ENCODE data around the gene NEO1.

NEO1 gene

GRCh38 chr15:73283366-73283962 lies 231.2 kb downstream of the NEO1 start:
- ATAC-seq = peak; percentile 90
- TF ChIP-seq PPARA (CRISPR knock-in tag; IDR thresholded peaks at IDR 0.05; ENCODE audit: borderline replicate concordance) = no peak
- TF ChIP-seq ZNF70 (CRISPR knock-in tag; IDR thresholded peaks at IDR 0.05) = no peak
- no peak for TF ChIP-seq GLIS3 (CRISPR knock-in tag; IDR thresholded peaks at IDR 0.05)
- TF ChIP-seq CSDC2 (CRISPR knock-in tag; IDR thresholded peaks at IDR 0.05) = no peak
- TF ChIP-seq ZFP30 (CRISPR knock-in tag; IDR thresholded peaks at IDR 0.05) = no peak
- TF ChIP-seq TCF4 (CRISPR knock-in tag; IDR thresholded peaks at IDR 0.05; ENCODE audit: borderline replicate concordance) = no peak
- no peak for TF ChIP-seq CREB5 (CRISPR knock-in tag; IDR thresholded peaks at IDR 0.05; ENCODE audit: low read depth)
- no peak for TF ChIP-seq PATZ1 (CRISPR knock-in tag; IDR thresholded peaks at IDR 0.05; ENCODE audit: borderline replicate concordance)
- TF ChIP-seq OSR1 (CRISPR knock-in tag; IDR thresholded peaks at IDR 0.05) = no peak
- TF ChIP-seq ISL1 (CRISPR knock-in tag; IDR thresholded peaks at IDR 0.05) = no peak
- no peak for TF ChIP-seq ESRRG (CRISPR knock-in tag; IDR thresholded peaks at IDR 0.05)

DNA sequence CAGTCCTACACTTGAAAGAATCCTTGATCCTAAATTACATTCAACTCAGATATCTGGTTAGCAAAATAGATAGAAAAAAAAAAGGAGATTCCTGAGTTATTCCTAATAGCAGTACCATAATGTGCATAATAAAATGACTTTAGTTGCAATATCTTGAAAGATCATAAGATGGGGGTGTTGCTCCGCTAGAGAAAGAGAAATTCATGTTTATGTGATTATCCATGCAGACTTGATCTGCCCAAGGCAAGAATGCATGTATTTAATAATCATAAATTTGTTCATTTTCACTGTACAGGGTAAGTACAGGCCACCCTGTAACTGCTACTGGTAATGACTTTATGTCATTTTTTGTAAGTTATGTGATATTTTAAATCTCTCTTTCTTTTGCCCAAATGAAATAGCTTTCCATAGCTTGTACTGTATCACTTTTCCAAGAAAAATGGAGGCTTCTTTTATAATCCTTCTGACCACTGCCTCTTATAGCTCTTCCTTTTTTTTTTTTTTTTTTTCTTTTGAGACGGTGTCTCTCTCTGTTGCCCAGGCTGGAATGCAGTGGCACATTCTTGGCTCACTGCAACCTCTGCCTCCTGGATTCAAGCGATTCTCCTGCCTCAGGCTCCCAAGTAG lies 231.9 kb downstream of the NEO1 start:
- no peak for TF ChIP-seq ZFP30 (CRISPR knock-in tag; IDR thresholded peaks at IDR 0.05)
- no peak for TF ChIP-seq PATZ1 (CRISPR knock-in tag; IDR thresholded peaks at IDR 0.05; ENCODE audit: borderline replicate concordance)
- 0 out of 2 replicates have a peak, but pooled peaks have one; percentile 21 for TF ChIP-seq TCF4 (CRISPR knock-in tag; IDR thresholded peaks at IDR 0.05; ENCODE audit: borderline replicate concordance)
- peak; percentile 85 for ATAC-seq

- peak; percentile 23; the same call in 1 of the 3 replicates for ATAC-seq
- TF ChIP-seq ESRRG (CRISPR knock-in tag; IDR thresholded peaks at IDR 0.05) (no peak), ZFP30 (CRISPR knock-in tag; IDR thresholded peaks at IDR 0.05) (no peak), CSDC2 (CRISPR knock-in tag; IDR thresholded peaks at IDR 0.05) (no peak), ZNF70 (CRISPR knock-in tag; IDR thresholded peaks at IDR 0.05) (no peak), RARB (CRISPR knock-in tag; IDR thresholded peaks at IDR 0.05) (no peak), TCF4 (CRISPR knock-in tag; IDR thresholded peaks at IDR 0.05; ENCODE audit: borderline replicate concordance) (no peak), TOX (CRISPR knock-in tag; IDR thresholded peaks at IDR 0.05; ENCODE audit: borderline replicate concordance) (no peak), ZNF565 (CRISPR knock-in tag; conservative IDR thresholded peaks at IDR 0.05; ENCODE audit: low read depth) (no peak), OSR1 (CRISPR knock-in tag; IDR thresholded peaks at IDR 0.05) (no peak), PPARA (CRISPR knock-in tag; IDR thresholded peaks at IDR 0.05; ENCODE audit: borderline replicate concordance) (no peak), BACH2 (CRISPR knock-in tag; IDR thresholded peaks at IDR 0.05; ENCODE audit: borderline replicate concordance) (no peak), PATZ1 (CRISPR knock-in tag; IDR thresholded peaks at IDR 0.05; ENCODE audit: borderline replicate concordance) (no peak), ZC3H10 (CRISPR knock-in tag; IDR thresholded peaks at IDR 0.05) (no peak), CREB5 (CRISPR knock-in tag; IDR thresholded peaks at IDR 0.05; ENCODE audit: low read depth) (no peak), ISL1 (CRISPR knock-in tag; IDR thresholded peaks at IDR 0.05) (no peak), SNAI2 (CRISPR knock-in tag; IDR thresholded peaks at IDR 0.05) (no peak)
- TF ChIP-seq, protein P1, sequence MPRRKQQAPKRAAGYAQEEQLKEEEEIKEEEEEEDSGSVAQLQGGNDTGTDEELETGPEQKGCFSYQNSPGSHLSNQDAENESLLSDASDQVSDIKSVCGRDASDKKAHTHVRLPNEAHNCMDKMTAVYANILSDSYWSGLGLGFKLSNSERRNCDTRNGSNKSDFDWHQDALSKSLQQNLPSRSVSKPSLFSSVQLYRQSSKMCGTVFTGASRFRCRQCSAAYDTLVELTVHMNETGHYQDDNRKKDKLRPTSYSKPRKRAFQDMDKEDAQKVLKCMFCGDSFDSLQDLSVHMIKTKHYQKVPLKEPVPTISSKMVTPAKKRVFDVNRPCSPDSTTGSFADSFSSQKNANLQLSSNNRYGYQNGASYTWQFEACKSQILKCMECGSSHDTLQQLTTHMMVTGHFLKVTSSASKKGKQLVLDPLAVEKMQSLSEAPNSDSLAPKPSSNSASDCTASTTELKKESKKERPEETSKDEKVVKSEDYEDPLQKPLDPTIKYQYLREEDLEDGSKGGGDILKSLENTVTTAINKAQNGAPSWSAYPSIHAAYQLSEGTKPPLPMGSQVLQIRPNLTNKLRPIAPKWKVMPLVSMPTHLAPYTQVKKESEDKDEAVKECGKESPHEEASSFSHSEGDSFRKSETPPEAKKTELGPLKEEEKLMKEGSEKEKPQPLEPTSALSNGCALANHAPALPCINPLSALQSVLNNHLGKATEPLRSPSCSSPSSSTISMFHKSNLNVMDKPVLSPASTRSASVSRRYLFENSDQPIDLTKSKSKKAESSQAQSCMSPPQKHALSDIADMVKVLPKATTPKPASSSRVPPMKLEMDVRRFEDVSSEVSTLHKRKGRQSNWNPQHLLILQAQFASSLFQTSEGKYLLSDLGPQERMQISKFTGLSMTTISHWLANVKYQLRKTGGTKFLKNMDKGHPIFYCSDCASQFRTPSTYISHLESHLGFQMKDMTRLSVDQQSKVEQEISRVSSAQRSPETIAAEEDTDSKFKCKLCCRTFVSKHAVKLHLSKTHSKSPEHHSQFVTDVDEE (CRISPR knock-in tag; IDR thresholded peaks at IDR 0.05) = no peak
- TF ChIP-seq, protein P2, sequence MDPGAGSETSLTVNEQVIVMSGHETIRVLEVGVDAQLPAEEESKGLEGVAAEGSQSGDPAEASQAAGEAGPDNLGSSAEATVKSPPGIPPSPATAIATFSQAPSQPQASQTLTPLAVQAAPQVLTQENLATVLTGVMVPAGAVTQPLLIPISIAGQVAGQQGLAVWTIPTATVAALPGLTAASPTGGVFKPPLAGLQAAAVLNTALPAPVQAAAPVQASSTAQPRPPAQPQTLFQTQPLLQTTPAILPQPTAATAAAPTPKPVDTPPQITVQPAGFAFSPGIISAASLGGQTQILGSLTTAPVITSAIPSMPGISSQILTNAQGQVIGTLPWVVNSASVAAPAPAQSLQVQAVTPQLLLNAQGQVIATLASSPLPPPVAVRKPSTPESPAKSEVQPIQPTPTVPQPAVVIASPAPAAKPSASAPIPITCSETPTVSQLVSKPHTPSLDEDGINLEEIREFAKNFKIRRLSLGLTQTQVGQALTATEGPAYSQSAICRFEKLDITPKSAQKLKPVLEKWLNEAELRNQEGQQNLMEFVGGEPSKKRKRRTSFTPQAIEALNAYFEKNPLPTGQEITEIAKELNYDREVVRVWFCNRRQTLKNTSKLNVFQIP (CRISPR knock-in tag; IDR thresholded peaks at IDR 0.05; ENCODE audit: borderline replicate concordance, low read depth) = no peak
Observed at GRCh38 chr15:73286311-73286710, 234.0 kb downstream of the NEO1 start.
